SU-DHL-6 (cell line): ENCODE measurements around the gene PTPRN2.

Experiments
- H2AFZ ChIP-seq: fragments of 200-600 bp; sonication (generic); 2 replicates; pipeline ENCODE4 v1.6.1; 2014; ENCODE audit warnings: low read depth, mild to moderate bottlenecking, moderate library complexity, mixed read lengths, antibody characterized with exemption, low read length; ENCODE audit not compliant: severe bottlenecking
- H3F3A ChIP-seq: fragments of 200-600 bp; shearing (Covaris generic); 2 replicates; pipeline ENCODE4 v1.6.0; 2016; ENCODE audit warnings: antibody characterized with exemption, mild to moderate bottlenecking; ENCODE audit not compliant: insufficient read depth
- H3K27ac ChIP-seq: fragments of 200-600 bp; sonication (generic); 2 replicates; pipeline ENCODE4 v1.5.1; 2016; ENCODE audit warnings: low read depth, mild to moderate bottlenecking, low read length, moderate library complexity, mixed read lengths
- H3K27me3 ChIP-seq: fragments of 200-600 bp; sonication (generic), shearing (Covaris generic); 2 replicates; pipeline ENCODE4 v1.6.0; 2014; ENCODE audit warnings: mild to moderate bottlenecking, low read length
- H3K36me3 ChIP-seq: fragments of 200-600 bp; sonication (generic); 2 replicates; pipeline ENCODE4 v1.6.1; 2014; ENCODE audit warnings: mild to moderate bottlenecking, low read length, mixed read lengths
- H3K4me2 ChIP-seq: fragments of 300-600, 200-600 bp; shearing (Covaris generic), sonication (generic); 2 replicates; pipeline ENCODE4 v1.6.0; 2014; ENCODE audit warnings: low read length, low read depth, mild to moderate bottlenecking; ENCODE audit not compliant: poor library complexity, severe bottlenecking
- H3K4me3 ChIP-seq: fragments of 200-600 bp; sonication (generic); 2 replicates; pipeline ENCODE4 v1.5.1; 2014; ENCODE audit warnings: antibody characterized with exemption, low read length, mild to moderate bottlenecking, mixed read lengths; ENCODE audit not compliant: insufficient read depth, poor library complexity, severe bottlenecking
- H3K79me2 ChIP-seq: fragments of 200-600 bp; sonication (generic); 2 replicates; pipeline ENCODE4 v1.6.1; 2014; ENCODE audit warnings: mild to moderate bottlenecking, low read length, moderate library complexity; ENCODE audit not compliant: insufficient read depth
- H3K9ac ChIP-seq: fragments of 200-600 bp; sonication (generic); 2 replicates; pipeline ENCODE4 v1.7.0; 2014; ENCODE audit warnings: mild to moderate bottlenecking, low read length
- H3K9me2 ChIP-seq: fragments of 200-600 bp; sonication (generic); replicated peaks from 2 replicates; pipeline ENCODE4 v1.6.1; 2014; ENCODE audit warnings: low read length; ENCODE audit not compliant: insufficient read depth
- H3K9me3 ChIP-seq: fragments of 200-600 bp; sonication (generic); 2 replicates; pipeline ENCODE4 v1.6.1; 2014; ENCODE audit warnings: low read length, mixed read lengths; ENCODE audit not compliant: insufficient read depth
- H4K20me1 ChIP-seq: fragments of 200-600 bp; sonication (generic); 2 replicates; pipeline ENCODE4 v1.6.1; 2014; ENCODE audit warnings: low read depth, mild to moderate bottlenecking, antibody characterized with exemption, low read length, moderate library complexity, mixed read lengths
- EZH2phosphoT487 ChIP-seq: fragments of 200-600 bp; sonication (generic), shearing (Covaris generic); conservative IDR thresholded peaks from 2 replicates; pipeline ENCODE4 v1.6.1; 2018; ENCODE audit warnings: mild to moderate bottlenecking, antibody characterized with exemption, low read length, moderate library complexity, mixed read lengths
- TF ChIP-seq, protein P1 (sequence below): fragments of 200-600 bp; sonication (generic); IDR thresholded peaks from one replicate; pipeline ENCODE4 v1.5.1; 2017; ENCODE audit warnings: antibody characterized with exemption, mild to moderate bottlenecking, low read length, moderate library complexity; ENCODE audit not compliant: insufficient read depth, poor library complexity, severe bottlenecking

The PTPRN2 gene

GRCh38 chr7:158009886-158010285 lies 577.7 kb downstream of the PTPRN2 start:
- H3K36me3 ChIP-seq: no peaks in the 10 kb centered on the region
- H3K4me2 ChIP-seq: no peak overlapping the region
- TF ChIP-seq, protein P1, sequence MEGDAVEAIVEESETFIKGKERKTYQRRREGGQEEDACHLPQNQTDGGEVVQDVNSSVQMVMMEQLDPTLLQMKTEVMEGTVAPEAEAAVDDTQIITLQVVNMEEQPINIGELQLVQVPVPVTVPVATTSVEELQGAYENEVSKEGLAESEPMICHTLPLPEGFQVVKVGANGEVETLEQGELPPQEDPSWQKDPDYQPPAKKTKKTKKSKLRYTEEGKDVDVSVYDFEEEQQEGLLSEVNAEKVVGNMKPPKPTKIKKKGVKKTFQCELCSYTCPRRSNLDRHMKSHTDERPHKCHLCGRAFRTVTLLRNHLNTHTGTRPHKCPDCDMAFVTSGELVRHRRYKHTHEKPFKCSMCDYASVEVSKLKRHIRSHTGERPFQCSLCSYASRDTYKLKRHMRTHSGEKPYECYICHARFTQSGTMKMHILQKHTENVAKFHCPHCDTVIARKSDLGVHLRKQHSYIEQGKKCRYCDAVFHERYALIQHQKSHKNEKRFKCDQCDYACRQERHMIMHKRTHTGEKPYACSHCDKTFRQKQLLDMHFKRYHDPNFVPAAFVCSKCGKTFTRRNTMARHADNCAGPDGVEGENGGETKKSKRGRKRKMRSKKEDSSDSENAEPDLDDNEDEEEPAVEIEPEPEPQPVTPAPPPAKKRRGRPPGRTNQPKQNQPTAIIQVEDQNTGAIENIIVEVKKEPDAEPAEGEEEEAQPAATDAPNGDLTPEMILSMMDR: no peak
- no peak for TF ChIP-seq EZH2phosphoT487
- no peaks in the 10 kb centered on the region for H3K9me3 ChIP-seq
- H3F3A ChIP-seq: no peaks in the 10 kb centered on the region
- H3K4me3 ChIP-seq: no peak overlapping the region
- no peaks in the 10 kb centered on the region for H3K79me2 ChIP-seq
- no peaks in the 10 kb centered on the region for H3K27me3 ChIP-seq
- H3K9ac ChIP-seq: no peak overlapping the region
- H2AFZ ChIP-seq: no peak overlapping the region
- no peaks in the 10 kb centered on the region for H4K20me1 ChIP-seq
- no peaks in the 10 kb centered on the region for H3K9me2 ChIP-seq
- H3K27ac ChIP-seq: no peak overlapping the region

- Histone ChIP-seq H3K9ac (no peak overlapping the region), H3K9me3 (no peaks in the 10 kb centered on the region), H3K4me2 (no peak overlapping the region), H3K36me3 (no peaks in the 10 kb centered on the region), H3K4me3 (no peak overlapping the region), H3K27ac (no peak overlapping the region), H3K9me2 (no peaks in the 10 kb centered on the region), H3K79me2 (no peaks in the 10 kb centered on the region), H3F3A (no peaks in the 10 kb centered on the region), H4K20me1 (no peaks in the 10 kb centered on the region), H3K27me3 (no peaks in the 10 kb centered on the region), H2AFZ (no peak overlapping the region)
- TF ChIP-seq, protein P1: no peak
- TF ChIP-seq EZH2phosphoT487: no peak
Observed at GRCh38 chr7:158008267-158008666, 579.4 kb downstream of the PTPRN2 start.

DNA sequence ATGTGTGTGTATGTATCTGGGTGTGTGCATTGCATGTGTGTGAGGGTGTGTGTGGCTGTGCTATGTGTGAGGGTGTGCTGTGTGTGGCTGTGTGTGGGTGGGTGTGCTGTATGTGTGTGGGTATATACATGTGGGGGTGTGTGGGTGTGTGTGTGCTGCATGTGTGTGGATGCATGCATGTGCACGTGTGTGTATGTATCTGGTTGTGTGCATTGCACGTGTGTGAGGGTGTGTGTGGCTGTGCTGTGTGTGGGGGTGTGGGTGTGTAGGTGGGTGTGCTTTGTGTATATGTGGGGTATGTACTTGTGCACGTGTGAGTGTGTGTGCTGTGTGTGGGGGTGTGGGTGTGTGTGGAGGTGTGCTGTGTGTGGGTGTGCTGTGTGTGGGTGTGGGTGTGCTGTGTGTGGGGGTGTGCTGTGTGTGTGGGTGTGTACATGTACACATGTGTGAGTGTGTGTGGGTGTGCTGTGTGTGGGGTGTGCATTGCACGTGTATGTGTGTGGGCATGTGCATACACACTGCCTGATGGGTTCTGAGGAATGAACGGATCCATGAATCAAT lies 579.8 kb downstream of the PTPRN2 start:
- H3K9me3 ChIP-seq: no peaks in the 10 kb centered on the region
- TF ChIP-seq EZH2phosphoT487: no peak
- TF ChIP-seq, protein P1: no peak
- H3K79me2 ChIP-seq: no peaks in the 10 kb centered on the region
- H3K27me3 ChIP-seq: no peaks in the 10 kb centered on the region
- H4K20me1 ChIP-seq: no peaks in the 10 kb centered on the region
- no peak overlapping the region for H2AFZ ChIP-seq
- no peak overlapping the region for H3K27ac ChIP-seq
- H3K36me3 ChIP-seq: no peaks in the 10 kb centered on the region
- no peak overlapping the region for H3K9ac ChIP-seq
- H3K9me2 ChIP-seq: no peaks in the 10 kb centered on the region
- no peaks in the 10 kb centered on the region for H3F3A ChIP-seq
- H3K4me2 ChIP-seq: no peak overlapping the region
- no peak overlapping the region for H3K4me3 ChIP-seq
